HG02852 (cell line): Measurements from ENCODE around the gene ENO1.
"Not testable (repeated sequence)": the region's sequence is repeated elsewhere in the genome, so short reads cannot be mapped to it uniquely, and the experiment has no call there.

ENCODE experiments used
- ATAC-seq: cut with Tn5 transposase; IDR thresholded peaks from one replicate; pipeline ENCODE4 v1.9.1; 2021; ENCODE audit warnings: mild to moderate bottlenecking, moderate library complexity; ENCODE audit not compliant: unreplicated experiment

Gene ENO1

DNA sequence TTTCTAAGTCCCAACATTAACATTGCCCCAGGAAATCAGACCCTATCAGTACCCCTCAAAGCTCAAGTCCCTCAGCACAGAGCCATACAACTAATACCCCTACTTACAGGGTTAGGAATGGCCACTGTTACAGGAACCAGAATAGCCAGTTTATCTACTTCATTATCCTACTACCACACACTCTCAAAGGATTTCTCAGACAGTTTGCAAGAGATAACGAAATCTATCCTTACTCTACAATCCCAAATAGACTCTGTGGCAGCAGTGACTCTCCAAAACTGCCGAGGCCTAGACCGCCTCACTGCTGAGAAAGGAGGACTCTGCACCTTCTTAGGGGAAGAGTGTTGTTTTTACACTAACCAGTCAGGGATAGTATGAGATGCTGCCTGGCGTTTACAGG, 19.0 kb upstream of the ENO1 start:
- not testable (repeated sequence) for ATAC-seq

DNA sequence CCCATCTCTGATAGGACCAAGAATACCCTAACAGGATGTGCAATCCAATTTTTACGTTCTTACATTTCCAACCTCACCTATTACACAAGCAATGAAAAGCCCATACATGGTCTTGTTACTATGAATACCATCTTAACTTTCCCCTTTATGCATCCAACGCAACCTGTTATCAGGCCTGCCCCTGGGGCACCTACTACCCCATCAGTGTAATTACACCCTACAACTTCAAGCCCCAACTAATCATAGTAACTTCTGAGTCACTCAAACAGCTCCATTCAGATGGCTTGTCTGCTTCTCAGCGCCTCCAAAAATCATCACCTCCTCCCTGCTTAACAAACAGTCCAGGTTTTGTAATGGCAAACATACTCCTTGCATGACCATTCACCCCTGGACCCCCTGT, 18.3 kb upstream of the ENO1 start:
- ATAC-seq, result not testable (repeated sequence)

DNA sequence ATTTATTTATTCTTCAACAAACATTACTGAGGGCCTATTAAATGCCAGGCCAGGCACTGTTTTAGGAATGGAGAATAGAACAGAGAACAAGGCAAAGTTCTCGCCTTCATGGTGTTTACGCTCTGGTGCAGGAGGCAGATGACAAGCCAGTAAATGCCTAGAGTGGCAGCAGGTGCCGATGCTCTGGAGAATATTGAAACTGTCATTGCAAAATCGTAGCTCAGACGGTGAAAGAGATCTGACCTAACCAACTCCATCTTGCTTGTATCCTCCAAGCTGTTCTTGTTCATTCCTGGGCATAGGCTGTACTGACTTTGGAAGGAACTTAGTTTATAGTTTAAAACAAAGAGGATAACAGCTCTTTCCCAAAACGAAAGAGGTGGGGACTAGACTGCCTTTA, 13.5 kb upstream of the ENO1 start:
- ATAC-seq, result no peak

DNA sequence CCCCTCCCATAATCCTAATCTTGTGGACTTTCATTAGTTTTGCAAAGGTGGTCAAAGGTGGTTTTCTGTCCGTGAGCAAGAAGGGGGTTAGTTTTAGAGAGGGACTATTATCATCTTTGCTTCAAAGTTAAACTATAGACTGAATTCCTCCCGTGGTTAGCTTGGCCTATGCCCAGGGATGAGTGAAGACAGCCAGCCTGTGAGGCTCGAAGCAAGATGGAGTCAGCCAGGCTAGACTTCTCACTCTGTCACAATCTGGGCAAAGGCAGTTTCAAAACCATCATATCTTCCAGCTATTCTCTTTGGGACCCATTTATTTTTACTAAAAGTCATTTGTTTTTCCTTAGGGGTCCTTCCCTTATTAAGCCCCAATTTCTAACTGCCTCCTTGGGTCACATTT, 12.9 kb upstream of the ENO1 start:
- no peak for ATAC-seq

DNA sequence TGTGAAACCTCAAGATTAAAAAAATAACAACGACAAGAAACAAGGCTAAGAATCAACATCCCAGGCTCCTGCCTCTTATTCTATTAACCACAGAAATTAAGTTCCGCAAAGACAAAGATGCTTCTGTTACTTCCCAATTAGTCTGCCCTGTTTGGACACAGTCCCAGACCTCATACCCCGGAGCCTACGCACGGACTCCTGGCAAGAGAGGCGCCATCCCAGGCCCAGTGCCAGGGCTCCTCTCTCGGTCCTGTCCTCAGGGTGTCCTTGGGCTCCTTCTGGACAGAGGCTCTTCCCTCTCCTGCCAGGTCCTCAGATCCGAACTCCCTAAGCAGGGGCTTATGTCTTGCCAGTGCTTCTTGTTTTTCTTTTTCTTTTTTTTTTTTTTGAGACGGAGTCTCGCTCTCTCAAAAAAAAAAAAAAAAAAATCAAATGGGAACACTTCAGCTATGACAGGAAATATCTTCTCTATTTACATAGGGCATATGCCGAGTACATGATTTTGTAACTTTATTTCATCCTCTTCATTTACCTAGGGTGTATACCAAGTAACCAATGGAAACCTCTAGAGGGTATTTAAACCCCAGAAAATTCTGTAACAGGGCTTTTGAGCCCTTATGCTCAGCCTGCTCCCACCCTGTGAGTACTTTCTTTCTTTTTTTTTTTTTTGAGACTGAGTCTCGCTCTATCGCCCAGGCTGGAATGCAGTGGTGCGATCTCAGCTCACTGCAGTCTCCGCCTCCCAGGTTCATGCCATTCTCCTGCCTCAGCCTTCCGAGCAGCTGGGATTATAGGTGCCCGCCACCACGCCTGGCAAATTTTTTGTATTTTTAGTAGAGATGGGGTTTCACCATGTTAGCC, 11.7 kb upstream of the ENO1 start:
- no peak for ATAC-seq

DNA sequence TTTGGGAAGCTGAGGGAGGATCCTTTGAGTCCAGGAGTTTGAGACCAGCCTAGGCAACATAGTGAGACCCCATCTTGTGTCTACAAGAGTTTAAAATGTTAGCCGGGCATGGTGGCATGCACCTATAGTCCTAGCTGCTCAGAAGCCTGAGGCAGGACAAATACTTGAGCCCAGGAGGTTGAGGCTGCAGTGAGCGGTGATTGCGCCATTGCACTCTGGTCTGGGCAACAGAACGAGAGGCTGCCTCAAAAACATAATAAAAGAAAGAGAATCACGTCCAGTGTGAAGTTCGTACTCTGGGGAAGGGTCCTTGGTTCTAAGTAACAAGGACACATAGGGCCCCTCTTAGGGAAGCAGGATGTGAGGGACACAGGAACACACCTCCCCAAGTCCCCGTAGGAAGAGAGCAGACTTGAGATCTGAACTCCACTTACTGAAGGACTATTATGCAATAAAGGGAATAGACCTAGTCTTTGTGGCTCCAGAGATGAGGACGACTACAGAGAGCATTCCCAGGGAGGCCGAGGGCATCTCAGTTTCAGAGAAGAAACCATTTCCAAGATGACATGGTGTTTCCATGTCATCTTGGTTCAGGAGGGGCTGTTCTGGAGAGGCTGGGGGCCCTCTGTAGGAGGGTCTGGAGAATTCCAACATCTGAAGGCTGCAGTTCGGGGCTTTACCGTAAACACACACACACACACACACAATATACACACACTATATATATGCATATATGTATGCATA, 10.8 kb upstream of the ENO1 start:
- ATAC-seq, result no peak

DNA sequence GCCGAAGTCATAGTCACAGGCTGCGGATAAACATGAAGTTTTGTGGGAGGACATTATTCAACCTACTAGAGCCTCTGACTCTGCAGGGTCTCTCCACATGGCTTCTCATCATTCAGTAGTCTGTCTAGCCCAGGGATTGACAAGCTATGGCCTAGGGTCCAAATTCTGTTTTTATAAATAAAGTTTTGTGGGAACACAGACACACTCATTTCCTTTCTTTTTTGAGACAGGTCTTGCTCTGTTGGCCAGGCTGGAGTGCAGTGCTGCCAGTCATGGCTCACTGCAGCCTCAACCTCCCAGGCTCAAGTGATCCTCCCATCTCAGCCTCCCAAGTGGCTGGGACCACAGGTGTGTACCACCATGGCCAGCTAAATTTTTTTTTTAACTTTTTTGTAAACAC, 8.1 kb upstream of the ENO1 start:
- ATAC-seq, result no peak

DNA sequence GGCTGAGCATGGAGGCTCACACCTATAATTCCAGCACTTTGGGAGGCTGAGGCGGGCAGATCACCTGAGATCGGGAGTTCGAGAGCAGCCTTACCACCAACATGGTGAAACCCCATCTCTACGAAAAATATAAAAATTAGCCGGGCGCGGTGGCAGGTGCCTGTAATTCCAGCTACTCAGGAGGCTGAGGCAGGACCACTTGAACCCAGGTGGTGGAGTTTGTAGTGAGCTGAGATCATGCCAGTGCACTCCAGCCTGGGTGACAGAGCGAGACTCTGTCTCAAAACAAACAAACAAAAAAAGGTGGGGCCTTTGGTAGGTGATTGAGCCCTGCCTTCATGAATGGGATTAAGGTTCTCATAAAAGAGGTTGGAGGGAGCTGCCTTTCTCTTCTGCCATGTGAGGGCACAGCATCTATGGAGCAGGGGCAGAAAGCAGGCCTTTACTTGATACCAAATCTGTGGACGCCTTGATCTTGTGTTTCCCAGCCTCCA, 7.6 kb upstream of the ENO1 start:
- ATAC-seq, result not testable (repeated sequence)

DNA sequence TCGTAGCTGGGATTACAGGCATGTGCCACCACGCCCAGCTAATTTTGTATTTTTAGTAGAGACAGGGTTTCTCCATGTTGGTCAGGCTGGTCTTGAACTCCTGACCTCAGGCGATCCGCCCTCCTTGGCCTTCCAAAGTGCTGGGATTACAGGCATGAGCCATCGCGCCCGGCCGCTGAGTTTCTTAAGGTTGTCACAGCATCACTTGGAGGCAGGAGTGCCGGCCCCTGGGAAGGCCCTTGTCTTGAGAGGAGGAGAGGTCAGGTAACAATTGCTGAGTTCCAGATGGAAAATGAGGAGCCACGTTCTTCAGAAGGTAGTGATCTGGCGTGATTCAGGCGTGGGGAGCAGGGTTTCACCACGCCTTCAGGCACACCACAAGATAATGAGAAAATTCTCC, 5.6 kb upstream of the ENO1 start:
- not testable (repeated sequence) for ATAC-seq

DNA sequence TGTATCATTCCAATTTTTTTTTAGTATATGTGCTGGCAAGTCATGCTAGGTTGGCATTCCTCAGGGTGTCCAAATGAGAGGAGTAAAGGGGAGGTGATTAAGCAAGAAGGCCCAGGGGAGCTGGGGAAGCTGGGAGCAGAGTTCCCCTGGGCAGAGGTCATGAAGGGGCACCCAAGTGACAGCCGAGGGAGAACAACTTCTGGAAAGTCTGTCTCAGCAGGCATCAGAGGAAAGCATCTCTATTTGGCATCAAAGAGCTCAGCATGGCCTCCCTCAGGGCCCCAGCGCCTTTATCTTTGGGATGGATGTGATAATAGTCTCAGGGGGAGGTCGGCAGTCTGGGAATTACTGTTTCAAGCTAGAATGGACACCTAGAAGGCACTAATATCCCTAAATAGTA, 5.0 kb upstream of the ENO1 start:
- no peak for ATAC-seq

DNA sequence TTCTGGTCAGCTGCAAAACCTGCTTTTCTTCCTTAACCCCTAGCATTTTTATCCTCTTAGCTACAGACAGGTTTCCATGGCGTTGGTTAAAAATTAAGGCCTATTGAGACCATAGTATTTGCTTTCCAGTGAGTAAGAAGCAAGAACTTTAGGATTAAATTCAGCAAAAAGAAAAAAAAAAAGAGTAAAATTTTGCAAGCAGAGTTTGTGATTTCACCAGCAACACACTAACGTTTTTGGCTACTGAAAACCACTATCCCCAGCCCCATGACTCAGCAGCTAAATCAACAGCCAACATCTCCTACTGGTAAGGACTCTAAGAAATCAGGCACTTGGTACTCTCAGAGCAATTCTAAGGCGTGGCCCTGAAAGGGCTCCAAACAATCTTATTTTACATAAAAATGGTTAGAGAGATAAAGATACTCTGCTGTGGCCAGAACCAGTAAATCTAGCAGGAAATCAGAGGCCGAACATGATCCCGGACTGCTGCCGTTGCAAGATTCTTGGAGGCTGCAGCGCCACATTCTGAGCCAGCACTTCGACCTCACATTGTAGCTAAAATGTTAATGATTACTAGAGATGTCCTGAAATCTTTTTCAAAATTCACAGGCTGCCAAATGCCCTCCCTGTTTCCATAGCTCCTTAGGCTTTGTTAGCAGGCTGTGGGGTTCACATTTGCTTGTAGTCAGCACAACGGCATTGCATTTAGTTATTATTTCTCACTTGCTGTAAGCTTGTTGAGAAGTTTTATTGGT, 1.6 kb upstream of the ENO1 start:
- no peak for ATAC-seq

DNA sequence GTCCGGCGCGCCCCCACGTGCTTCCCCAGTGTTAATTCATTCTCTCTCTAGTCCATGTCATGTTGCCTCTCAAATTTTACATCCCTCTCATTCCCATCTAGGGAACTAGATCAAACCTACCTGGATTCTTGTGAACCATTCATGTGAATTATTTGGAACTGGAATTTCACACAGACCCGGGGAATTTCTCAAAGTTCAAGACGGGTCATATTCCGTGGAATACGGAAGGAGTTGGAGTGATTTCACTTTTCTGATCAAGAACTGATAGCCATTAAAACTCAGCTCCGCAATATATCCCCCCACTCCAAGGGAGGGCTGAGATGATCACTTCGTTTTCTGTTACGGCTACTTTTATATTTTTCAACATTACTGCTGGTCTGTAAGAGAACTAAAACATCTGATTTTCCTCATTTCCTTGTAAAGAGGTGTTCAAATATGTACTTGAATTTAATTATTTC, 1.0 kb upstream of the ENO1 start:
- ATAC-seq, result no peak

DNA sequence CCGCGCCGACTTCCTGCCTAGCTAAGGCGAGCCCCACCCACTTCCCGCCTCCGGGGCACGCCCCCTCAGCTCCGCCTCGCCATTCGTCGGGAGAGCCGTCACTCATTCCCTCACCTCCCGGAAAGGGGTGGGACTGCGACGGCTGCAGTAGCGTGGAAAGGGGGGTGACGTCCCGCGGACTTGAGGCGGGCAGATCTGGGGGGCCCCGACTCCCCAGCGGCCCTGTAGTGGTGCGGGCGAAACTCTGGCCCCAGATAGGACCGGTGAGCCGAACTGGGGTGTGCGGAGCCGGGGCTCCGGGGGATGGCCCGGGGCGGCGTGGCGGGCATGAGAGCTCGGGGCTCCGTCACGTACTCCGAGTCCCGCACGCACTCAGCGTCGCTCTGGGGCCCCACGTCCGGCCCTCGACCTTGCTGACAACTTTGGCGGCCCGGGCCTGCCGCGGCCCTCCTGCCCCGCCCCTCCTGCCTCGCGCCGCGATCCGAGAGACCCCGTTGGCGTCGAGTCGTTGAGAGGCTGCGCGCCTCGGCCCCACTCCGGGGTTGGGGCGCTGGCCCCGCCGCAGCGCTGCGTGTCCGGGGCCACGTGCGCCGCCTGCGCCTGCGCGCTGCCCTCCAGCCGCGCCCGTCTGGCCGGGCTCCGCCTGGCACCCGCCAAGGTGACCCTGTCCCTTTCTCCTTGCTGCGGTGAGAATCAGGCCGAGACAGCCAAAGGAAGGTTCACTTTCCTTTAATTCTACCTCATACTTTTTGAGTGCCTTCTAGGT, 395 bp upstream of the ENO1 start:
- ATAC-seq, result peak; percentile 73

DNA sequence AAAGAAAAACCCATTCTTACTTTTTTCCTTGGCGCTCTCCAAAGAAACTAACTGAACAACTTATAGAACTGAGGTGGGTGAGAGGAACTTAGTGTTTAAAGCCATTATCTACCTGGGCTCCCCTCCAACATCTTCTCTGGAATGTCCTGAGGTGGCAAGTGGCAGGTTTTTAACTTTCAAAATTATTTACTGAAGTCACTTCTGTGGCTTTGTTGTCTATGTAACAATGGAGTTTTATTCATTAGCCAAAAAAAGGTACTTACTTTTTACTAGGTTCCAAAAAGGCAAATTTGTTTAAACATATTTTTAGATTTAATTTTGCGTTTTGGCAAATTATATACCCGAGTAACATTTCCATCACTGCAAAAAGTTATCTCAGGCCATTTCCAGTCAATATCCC, 2.4 kb downstream of the ENO1 start:
- ATAC-seq, result no peak

DNA sequence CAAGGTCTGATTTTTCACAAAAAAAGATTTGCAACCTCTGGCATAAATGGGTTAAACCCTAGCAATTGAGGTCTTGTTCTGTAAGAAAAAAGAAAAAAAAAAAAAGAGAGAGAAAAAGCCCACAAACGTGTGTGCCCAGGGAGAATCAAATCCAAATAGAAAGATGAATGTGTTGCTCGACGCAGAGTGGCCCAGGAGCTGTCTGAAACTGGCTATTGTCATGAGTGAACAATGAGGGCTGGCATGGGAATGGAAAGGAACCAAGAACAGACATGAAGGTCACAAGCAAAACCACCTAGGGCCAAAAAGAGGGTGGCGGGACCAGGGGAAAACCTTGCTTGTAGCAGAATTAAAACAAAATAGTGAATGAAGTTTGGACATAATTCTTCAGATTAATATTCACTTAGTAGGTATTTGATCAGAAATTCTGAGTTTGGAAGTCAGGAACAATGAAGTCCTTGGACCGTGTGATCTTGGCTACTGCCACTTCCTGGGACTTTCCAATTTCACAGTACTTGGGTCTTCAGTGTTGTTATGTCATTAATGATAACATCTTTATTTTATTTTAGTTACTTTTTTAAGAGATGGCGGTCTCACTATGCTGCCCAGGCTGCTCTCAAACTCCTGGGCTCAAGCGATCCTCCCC, 3.1 kb downstream of the ENO1 start:
- no peak for ATAC-seq

DNA sequence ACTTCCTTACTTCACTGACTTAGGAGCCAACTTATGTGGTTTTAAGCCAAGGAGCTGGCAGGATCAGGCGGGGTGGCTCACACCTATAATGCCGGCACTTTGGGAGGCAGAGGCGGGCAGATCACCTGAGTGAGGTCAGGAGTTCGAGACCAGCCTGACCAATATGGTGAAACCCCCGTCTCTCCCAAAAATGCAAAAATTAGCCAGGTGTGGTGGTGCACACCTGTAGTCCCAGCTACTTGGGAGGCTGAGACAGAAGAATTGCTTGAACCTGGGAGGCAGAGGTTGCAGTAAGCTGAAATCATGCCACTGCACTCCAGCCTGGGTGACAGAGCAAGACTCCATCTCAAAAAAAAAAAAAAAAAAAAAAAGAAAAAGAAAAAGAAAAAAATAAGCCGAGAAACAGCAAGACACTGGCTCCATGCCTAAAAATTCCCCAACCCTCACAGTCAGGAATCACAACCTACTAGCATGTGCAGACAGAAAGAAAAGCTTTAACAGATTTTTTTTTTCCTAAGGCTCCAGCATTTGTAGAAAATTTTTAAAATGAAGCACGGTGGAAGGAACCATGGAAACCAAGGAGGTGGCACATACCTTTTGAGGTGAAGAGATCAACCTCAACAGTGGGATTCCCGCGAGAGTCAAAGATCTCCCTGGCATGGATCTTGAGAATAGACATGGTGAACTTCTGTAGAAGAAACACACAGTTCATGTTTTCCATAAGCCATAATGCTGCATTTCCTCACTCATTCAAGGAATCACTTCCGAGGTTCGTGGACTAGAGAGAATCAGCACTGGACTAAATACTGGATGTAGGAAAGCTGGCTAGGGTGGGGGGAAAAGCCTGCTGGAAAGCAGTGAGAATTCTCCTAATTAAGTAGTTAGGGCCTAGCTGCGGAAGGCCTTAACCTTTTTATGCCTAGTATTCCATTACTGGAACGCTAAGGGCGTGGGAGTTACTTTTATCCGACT, 4.0 kb downstream of the ENO1 start:
- ATAC-seq, result no peak

DNA sequence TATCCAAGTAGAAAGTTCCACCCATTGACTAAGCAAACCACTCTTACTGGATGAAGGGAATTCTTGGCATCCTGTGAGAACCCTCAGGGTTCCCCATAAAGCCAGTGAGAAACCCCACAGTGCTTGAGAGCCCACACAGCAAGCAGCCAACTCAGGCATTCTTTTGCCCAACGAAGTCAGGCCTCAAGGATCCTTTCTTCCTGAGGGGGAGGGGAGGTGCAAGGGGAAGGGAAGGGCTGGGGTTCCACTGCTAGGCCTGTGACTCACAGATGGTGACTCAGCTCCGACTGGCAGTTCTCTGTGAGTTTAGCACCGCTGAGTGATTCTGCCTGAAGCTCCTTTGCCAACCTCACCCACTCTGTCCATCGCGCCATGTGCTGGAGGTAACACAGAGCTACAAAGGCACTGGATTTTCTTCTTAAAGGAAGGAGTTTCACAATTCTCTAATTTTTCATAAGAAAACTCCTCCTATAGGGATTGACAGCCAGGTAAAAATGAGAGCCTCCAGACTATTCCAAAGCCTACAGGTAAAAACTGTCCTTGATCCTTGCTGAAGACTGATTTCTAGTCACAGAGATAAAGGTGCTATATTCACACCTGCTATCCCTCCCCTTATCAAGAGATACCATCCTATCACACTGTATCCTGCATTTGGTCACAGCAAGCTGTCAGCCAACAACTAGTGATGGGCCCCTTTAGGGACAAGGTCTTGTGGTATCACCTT, 4.8 kb downstream of the ENO1 start:
- no peak for ATAC-seq

DNA sequence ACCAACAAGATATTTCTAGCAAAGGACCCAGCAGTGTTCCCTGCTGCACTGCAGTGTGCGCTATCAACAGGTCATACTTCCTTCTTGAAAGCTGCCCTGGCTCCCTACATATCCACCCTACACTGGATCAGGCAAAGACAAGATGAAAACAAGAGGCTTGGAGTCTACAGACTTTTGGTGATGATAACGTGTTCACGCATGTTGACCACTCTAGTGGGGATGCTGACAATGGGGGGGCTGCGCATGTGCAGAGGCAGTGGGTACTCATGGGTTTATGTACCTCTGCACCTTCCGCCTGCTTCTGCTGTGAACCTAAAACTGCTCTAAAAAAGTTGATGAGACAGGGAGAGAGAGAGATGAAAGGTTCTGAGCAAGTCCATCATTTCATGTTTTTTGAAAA, 5.5 kb downstream of the ENO1 start:
- no peak for ATAC-seq
